Subcutaneous abdominal adipose tissue (tissue), 5 donors: ENCODE results near the gene NCR3LG1.
A peak's percentile ranks its signal among the peaks of the same experiment; 100 is the strongest.

ENCODE experiments used
- H3K27ac ChIP-seq: one replicate; pipeline ENCODE4 v1.7.0; 2013; ENCODE audit warnings: low read depth, mild to moderate bottlenecking, inconsistent platforms, low read length, moderate library complexity
- H3K27me3 ChIP-seq, 5 donors: one replicate each; pipeline ENCODE4 v1.7.0; 2013; ENCODE audit warnings: low read length in 5 of 5, inconsistent platforms in 1 of 5; ENCODE audit not compliant: control insufficient read depth in 5 of 5, insufficient read depth in 4 of 5
- H3K36me3 ChIP-seq, 5 donors: one replicate each; pipeline ENCODE4 v1.7.0; 2013; ENCODE audit warnings: low read length in 5 of 5; ENCODE audit not compliant: control insufficient read depth in 5 of 5, insufficient read depth in 5 of 5
- H3K4me1 ChIP-seq, 5 donors: one replicate each; pipeline ENCODE4 v1.7.0; 2013; ENCODE audit warnings: low read length in 5 of 5, mild to moderate bottlenecking in 3 of 5, moderate library complexity in 1 of 5; ENCODE audit not compliant: control insufficient read depth in 5 of 5, insufficient read depth in 5 of 5
- H3K4me3 ChIP-seq, 5 donors: one replicate each; pipeline ENCODE4 v1.7.0; 2013; ENCODE audit warnings: low read length in 5 of 5, low read depth in 1 of 5
- H3K9ac ChIP-seq, 5 donors: one replicate each; pipeline ENCODE4 v1.7.0; 2013; ENCODE audit warnings: low read length in 5 of 5, mild to moderate bottlenecking in 4 of 5, moderate library complexity in 3 of 5
- H3K9me3 ChIP-seq, 5 donors: one replicate each; pipeline ENCODE4 v1.7.0; 2013; ENCODE audit warnings: low read length in 5 of 5; ENCODE audit not compliant: control insufficient read depth in 5 of 5
- donor health status: healthy.
- donor health status: healthy.
- donor health status: healthy.
- donor health status: healthy.
- donor health status: healthy.

NCR3LG1 gene

DNA sequence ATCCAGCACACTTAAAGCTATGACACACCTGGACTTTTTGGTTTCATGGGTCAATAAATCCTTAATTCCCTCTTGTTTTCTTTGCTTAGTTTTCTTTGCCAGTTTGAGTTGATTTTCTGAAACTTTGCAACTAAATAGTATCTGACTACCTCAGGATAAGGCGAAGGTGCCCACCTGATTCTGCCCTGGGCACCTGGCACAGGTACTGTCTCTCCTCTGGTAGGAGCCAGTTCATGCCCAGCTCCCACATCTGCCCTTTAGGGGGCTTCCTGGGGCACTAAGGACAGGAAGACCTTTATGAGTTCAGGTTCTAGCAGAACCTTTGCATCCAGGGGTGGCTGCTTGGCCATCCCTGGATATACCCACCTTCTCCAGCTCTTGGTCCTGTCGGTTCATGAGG is 56.4 kb downstream of the NCR3LG1 start:
- Histone ChIP-seq H3K9me3 (no peaks in the 10 kb centered on the region), H3K27me3 (peaks cover 0 to 2% (median 0%) of the 10 kb centered on the region in 5 donors), H3K4me1 (peaks cover 12 to 40% (median 28%) of the 10 kb centered on the region in 5 donors), H3K9ac (no peak overlapping the region), H3K36me3 (no peaks in the 10 kb centered on the region), H3K4me3 (no peak overlapping the region), H3K27ac (no peak overlapping the region)

DNA sequence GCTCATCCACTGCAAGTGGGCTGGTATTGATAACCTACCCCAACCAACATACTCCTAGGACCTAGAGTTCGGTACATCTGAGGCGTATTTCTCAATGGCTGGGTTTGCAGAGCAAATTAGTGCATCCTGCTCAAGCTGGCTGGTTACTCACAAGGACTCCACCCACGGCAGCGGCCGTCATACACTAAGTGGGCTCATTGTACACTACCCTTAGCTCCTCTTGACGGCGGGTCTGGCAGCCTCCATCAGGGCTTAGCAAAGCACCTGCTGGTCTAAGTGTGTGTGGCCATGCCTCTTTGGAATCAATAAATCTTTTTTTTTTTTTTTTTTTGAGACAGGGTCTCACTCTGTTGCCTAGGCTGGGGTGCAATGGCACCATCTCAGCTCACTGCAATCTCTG is 57.0 kb downstream of the NCR3LG1 start:
- H3K36me3 ChIP-seq = no peaks in the 10 kb centered on the region
- H3K4me3 ChIP-seq = no peak overlapping the region
- no peak overlapping the region for H3K9ac ChIP-seq
- H3K27ac ChIP-seq = no peak overlapping the region
- H3K27me3 ChIP-seq = peaks cover 0 to 2% (median 0%) of the 10 kb centered on the region in 5 donors
- no peaks in the 10 kb centered on the region for H3K9me3 ChIP-seq
- H3K4me1 ChIP-seq = peaks cover 12 to 40% (median 28%) of the 10 kb centered on the region in 5 donors

DNA sequence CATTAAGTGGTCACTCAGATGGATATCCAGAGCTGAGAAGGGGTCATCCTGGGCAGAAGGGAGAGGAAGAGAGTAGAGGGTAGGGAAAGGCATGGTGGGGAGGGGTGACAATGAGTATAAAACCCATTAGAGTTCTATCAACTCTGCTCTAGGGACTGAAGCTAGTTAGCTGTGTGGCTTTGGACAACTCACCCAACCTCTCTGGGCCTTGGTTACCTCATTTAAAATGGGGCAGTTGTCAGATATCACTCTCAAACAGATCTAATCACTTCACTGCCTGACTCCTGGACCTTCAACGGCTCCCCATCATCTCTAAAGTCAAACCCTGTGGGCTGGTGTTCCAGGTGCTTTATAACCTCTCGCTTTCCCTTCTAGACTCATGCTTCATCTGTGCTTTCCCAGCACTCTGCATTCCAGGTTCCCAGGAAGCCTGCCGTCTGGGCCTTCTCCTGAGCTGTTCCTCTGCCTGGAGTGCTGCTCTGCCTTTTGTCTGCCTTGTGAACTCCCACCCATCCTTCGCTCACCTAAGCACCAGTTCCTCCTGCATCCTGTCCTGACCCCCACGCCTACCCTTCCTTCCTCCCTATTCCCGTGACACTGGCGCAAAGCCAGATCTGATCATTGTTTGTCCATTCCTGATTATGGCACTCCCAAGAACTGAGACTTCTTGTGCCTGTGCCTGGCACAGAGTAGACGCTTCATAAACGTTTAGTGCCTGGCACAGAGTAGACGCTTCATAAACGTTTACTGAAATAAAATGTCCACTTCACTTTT is 59.2 kb downstream of the NCR3LG1 start:
- Histone ChIP-seq H3K27me3 (peaks cover 0 to 8% (median 0%) of the 10 kb centered on the region in 5 donors), H3K27ac (no peak overlapping the region)

DNA sequence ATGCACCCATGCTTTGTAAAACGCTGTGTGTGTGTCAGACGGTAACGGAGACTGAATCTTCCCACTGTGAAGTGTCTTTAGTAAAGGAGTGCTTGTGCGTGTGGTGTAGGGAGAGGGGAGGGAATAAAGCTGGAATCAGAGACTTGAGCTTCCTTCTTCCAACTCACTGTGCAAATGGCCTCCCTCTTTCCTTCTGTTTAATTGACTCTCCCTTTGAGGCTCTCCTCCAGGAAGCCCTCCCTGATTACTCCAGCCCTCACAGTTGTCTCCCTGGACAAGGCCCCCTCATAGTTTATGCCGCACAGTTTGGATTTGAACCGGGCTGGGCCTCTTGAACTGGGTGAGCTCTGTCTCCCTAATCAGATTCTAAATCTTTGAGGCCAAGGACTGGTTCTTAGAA is 59.8 kb downstream of the NCR3LG1 start:
- no peak overlapping the region for H3K27ac ChIP-seq
- no peaks in the 10 kb centered on the region for H3K36me3 ChIP-seq
- no peak overlapping the region for H3K4me3 ChIP-seq
- peaks cover 2 to 25% (median 6%) of the 10 kb centered on the region in 5 donors for H3K4me1 ChIP-seq
- peaks cover 0 to 8% (median 0%) of the 10 kb centered on the region in 5 donors for H3K27me3 ChIP-seq
- H3K9ac ChIP-seq = no peak overlapping the region
- H3K9me3 ChIP-seq = no peaks in the 10 kb centered on the region

More for the DNA sequence above, 59.2 kb downstream of the NCR3LG1 start:
- H3K36me3 ChIP-seq = no peaks in the 10 kb centered on the region
- peaks cover 8 to 31% (median 13%) of the 10 kb centered on the region in 5 donors for H3K4me1 ChIP-seq
- no peaks in the 10 kb centered on the region for H3K9me3 ChIP-seq
- peak overlapping the region in 1 of 5 donors; percentile 4 for H3K4me3 ChIP-seq
- H3K9ac ChIP-seq = no peak overlapping the region

DNA sequence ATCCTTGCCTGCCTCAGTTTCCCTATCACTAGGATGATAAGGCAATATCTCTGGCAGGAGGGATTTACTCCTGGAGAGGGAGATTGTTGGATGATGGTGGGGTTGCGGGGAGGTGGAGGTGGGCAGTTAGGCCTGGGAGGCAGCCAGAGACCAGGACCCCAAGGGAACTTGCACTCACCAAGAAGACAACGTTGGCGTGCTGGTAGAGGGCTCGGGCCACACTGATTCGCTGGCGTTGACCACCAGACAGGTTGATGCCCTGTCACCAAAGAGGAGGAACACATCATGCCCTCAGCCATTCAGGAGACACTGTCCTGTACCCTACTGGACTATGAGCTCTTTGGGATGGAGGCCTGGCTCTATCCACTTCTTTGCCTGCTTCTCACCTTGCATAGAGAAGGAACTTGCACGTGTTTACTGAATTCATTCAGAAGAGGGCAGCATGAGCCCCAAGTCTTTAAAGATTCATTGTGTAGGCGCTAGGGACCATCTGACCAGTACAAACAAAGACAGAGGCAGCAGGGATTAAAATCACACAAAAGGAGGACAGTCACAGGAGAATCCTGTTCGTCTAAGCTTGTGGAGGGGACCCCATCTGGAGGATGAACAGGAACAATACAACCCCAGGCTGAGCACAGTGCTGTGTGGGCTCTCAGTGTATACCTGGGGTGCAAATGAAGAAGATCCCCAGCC is 61.0 kb downstream of the NCR3LG1 start:
- H3K27ac ChIP-seq = no peak overlapping the region
- H3K27me3 ChIP-seq = peaks cover 0 to 8% (median 0%) of the 10 kb centered on the region in 5 donors
- H3K9me3 ChIP-seq = no peaks in the 10 kb centered on the region
- no peak overlapping the region for H3K9ac ChIP-seq
- H3K4me1 ChIP-seq = peaks cover 0 to 17% (median 4%) of the 10 kb centered on the region in 5 donors
- no peak overlapping the region for H3K4me3 ChIP-seq
- no peaks in the 10 kb centered on the region for H3K36me3 ChIP-seq

DNA sequence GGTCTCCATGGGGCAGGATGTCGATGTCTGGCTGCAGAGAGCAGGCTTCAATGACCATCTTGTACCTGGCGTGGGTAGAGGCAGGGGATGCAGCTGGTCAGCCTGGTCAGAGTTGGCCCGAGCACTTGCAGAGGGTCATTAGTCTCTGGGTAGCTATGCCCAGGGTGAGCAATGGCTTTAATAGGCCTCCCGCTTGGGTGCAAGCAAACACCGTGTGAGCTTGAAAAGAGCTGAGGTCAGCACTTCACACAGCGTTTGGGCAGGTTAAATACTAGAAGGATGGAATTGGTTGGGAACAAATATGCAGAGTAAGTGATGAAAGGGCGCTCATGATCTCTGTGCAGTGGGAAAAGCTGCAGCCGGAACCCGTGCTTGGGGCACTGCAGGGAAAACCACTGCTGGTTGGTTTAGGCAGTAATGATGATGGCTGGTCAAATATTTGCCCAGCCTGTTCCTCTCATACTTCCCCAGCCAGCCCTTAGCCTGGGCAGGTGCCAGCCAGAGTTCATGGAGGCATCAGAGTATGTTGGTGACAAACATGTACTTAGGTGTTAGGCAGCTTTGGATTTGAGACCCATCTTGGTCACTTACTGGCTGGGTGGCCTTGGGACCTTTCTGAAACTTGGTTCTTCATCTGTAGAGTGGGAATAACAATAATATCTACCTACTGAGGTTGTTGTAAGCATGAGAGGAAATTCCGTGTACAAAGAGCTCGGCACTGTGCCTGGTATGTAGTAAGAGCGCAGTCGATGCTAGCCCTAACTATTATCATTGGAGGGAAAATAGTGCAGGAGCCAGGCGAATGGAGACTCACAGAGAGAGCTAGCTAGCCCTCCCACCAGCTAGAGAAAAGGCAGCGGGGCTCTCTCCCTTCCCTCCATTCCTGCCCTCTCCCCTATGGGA is 62.1 kb downstream of the NCR3LG1 start:
- no peaks in the 10 kb centered on the region for H3K9me3 ChIP-seq
- no peak overlapping the region for H3K4me3 ChIP-seq
- H3K9ac ChIP-seq = no peak overlapping the region
- peaks cover 0 to 17% (median 4%) of the 10 kb centered on the region in 5 donors for H3K4me1 ChIP-seq
- H3K27ac ChIP-seq = no peak overlapping the region
- no peaks in the 10 kb centered on the region for H3K36me3 ChIP-seq
- peaks cover 0 to 8% (median 3%) of the 10 kb centered on the region in 5 donors for H3K27me3 ChIP-seq

DNA sequence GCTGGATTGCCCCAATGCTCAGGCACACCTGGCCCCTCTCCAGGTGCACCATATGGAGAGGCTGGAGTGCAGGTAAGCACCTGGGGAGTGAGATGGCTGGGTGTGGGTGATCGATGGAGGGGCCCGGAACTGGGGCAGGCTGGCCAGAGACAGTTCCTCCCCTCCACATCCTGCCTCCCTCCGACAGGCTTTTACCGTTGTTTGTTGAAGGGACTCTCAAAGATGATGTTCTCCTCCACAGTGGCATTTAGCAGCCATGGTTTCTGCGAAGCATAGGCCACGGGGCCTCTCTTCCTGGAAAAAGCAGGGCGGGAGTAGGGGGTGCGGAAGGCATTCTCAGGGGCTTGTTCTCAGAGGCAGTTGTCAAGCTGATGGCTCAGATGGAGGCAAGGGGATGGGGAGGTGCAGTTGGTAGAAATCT is 62.7 kb downstream of the NCR3LG1 start:
- no peak overlapping the region for H3K27ac ChIP-seq
- H3K27me3 ChIP-seq = peaks cover 0 to 8% (median 3%) of the 10 kb centered on the region in 5 donors
- no peaks in the 10 kb centered on the region for H3K36me3 ChIP-seq
- H3K4me3 ChIP-seq = no peak overlapping the region
- H3K4me1 ChIP-seq = peaks cover 0 to 17% (median 4%) of the 10 kb centered on the region in 5 donors
- H3K9me3 ChIP-seq = no peaks in the 10 kb centered on the region
- no peak overlapping the region for H3K9ac ChIP-seq

DNA sequence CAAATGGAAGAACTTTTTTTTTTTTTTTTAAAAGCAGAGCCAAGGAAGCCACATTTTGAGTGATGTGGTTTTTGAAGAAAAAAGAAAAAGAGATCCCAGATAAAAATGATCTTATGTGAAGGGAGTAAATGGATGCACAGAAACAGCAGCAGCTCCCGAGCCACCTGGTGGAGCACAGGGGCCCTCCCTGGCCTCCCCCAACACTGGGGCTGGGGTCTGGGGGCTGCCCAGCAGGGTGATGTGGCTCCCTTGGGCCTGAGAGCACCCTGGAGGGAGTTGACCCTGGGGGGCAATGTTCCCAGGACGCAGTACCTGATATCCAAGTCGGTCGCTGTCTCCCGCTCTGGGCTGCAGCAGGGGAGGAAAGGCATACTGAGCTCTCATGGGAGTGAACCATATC is 63.4 kb downstream of the NCR3LG1 start:
- H3K36me3 ChIP-seq = no peaks in the 10 kb centered on the region
- no peak overlapping the region for H3K4me3 ChIP-seq
- H3K9ac ChIP-seq = no peak overlapping the region
- H3K27me3 ChIP-seq = peaks cover 0 to 11% (median 6%) of the 10 kb centered on the region in 5 donors
- no peaks in the 10 kb centered on the region for H3K9me3 ChIP-seq
- H3K27ac ChIP-seq = no peak overlapping the region
- peaks cover 0 to 16% (median 4%) of the 10 kb centered on the region in 5 donors for H3K4me1 ChIP-seq

DNA sequence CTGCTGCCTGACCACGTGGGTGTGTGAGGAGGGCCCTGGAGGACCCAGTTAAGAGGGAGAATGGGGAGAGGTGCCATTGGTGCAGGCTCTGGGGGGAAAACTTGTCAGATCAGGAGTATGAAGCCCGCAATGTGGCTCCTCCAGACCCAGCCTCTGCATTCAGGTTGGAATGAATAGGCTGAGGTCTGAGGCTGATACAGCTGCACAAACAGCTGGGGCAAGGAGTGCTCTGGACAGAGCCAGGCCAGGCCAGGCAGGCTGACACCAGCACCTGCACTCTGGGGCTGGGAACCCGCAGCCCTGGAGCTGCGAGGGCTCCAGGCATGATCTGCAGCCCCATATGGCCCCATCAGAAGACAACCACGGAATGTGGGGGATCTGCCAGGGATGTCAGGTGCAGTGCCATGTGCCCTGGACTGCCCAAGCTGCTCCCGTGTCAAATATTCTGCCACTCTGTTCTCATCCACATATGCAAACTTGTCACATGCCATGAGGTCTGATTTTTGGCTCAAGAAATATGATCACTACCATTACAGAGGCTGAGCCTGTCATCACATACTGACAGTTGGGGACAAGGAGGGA is 64.0 kb downstream of the NCR3LG1 start:
- Histone ChIP-seq H3K27me3 (peaks cover 0 to 16% (median 6%) of the 10 kb centered on the region in 5 donors), H3K4me3 (no peak overlapping the region), H3K36me3 (no peaks in the 10 kb centered on the region), H3K9ac (no peak overlapping the region), H3K27ac (no peak overlapping the region), H3K4me1 (peaks cover 0 to 10% (median 3%) of the 10 kb centered on the region in 5 donors), H3K9me3 (no peaks in the 10 kb centered on the region)
